Mesenchymal stem cell (in vitro differentiated cells and primary cell): ENCODE measurements around the gene PICALM.

Experiments
- DNase-seq: peaks from one replicate; pipeline ENCODE4 v3.0.0-alpha.2; 2013
- H2AFZ ChIP-seq: one replicate; pipeline ENCODE4 v1.6.1; 2013; ENCODE audit warnings: low read depth, mild to moderate bottlenecking, control low read depth, inconsistent platforms, low read length, moderate library complexity
- H2AK5ac ChIP-seq: 2 replicates; pipeline ENCODE4 v1.6.1; 2013; ENCODE audit warnings: low read length, moderate library complexity, mild to moderate bottlenecking, inconsistent platforms; ENCODE audit not compliant: severe bottlenecking
- H2BK120ac ChIP-seq: one replicate; pipeline ENCODE4 v1.6.1; 2013; ENCODE audit warnings: low read depth, mild to moderate bottlenecking, inconsistent platforms, low read length, moderate library complexity
- H2BK12ac ChIP-seq, 2 experiments: one replicate each; pipeline ENCODE4 v1.6.1; 2013; ENCODE audit warnings: inconsistent platforms in 2 of 2, low read length in 2 of 2, mild to moderate bottlenecking in 2 of 2, moderate library complexity in 2 of 2, control low read depth in 1 of 2
- H2BK15ac ChIP-seq: one replicate; pipeline ENCODE4 v1.6.1; 2013; ENCODE audit warnings: mild to moderate bottlenecking, low read depth, inconsistent platforms; ENCODE audit not compliant: poor library complexity, severe bottlenecking
- H2BK5ac ChIP-seq: 2 replicates; pipeline ENCODE4 v1.6.1; 2013; ENCODE audit warnings: low read depth, mild to moderate bottlenecking, low read length, control low read depth, inconsistent platforms; ENCODE audit not compliant: poor library complexity, severe bottlenecking
- H3K14ac ChIP-seq, 2 experiments: one replicate each; pipeline ENCODE4 v1.6.1; 2013; ENCODE audit warnings: inconsistent platforms in 2 of 2, low read length in 2 of 2, control low read depth in 1 of 2, mild to moderate bottlenecking in 1 of 2, moderate library complexity in 1 of 2
- H3K18ac ChIP-seq, 2 experiments: one replicate each; pipeline ENCODE4 v1.6.1; 2013; ENCODE audit warnings: inconsistent platforms in 2 of 2, low read length in 2 of 2, control low read depth in 1 of 2, low read depth in 1 of 2, mild to moderate bottlenecking in 1 of 2
- H3K23ac ChIP-seq, 2 experiments: one replicate each; pipeline ENCODE4 v1.6.1; 2013; ENCODE audit warnings: inconsistent platforms in 2 of 2, low read length in 2 of 2, mild to moderate bottlenecking in 2 of 2, moderate library complexity in 2 of 2, control low read depth in 1 of 2
- H3K27ac ChIP-seq: 2 replicates; pipeline ENCODE4 v1.5.1; 2013; ENCODE audit warnings: mild to moderate bottlenecking, moderate library complexity, low read length, control low read depth, inconsistent platforms; ENCODE audit not compliant: poor library complexity, severe bottlenecking
- H3K27me3 ChIP-seq, 2 experiments: 2 replicates each; pipeline versions ENCODE4 v1.6.1 to v1.7.0; 2013; ENCODE audit warnings: low read length in 2 of 2, mild to moderate bottlenecking in 2 of 2, moderate library complexity in 2 of 2, control low read depth in 1 of 2, inconsistent platforms in 1 of 2; ENCODE audit not compliant: control insufficient read depth in 1 of 2, insufficient read depth in 1 of 2
- H3K36me3 ChIP-seq, 2 experiments: 2 replicates each; pipeline versions ENCODE4 v1.6.1 to v1.7.0; 2013; ENCODE audit warnings: low read length in 2 of 2, control low read depth in 1 of 2, inconsistent platforms in 1 of 2, low read depth in 1 of 2, mild to moderate bottlenecking in 1 of 2; ENCODE audit not compliant: insufficient read depth in 2 of 2, control insufficient read depth in 1 of 2
- H3K4ac ChIP-seq, 2 experiments: one replicate each; pipeline ENCODE4 v1.6.1; 2013; ENCODE audit warnings: inconsistent platforms in 2 of 2, low read length in 2 of 2, mild to moderate bottlenecking in 2 of 2, moderate library complexity in 2 of 2, control low read depth in 1 of 2, low read depth in 1 of 2
- H3K4me1 ChIP-seq: 2 replicates; pipeline ENCODE4 v1.6.1; 2013; ENCODE audit warnings: low read depth, low read length, control low read depth; ENCODE audit not compliant: control insufficient read depth, insufficient read depth
- H3K4me2 ChIP-seq: 2 replicates; pipeline ENCODE4 v1.6.1; 2013; ENCODE audit warnings: low read length, mild to moderate bottlenecking, inconsistent platforms; ENCODE audit not compliant: poor library complexity, severe bottlenecking
- H3K4me3 ChIP-seq, 2 experiments: 2 replicates each; pipeline versions ENCODE4 v1.5.1 to v1.7.0; 2013; ENCODE audit warnings: low read length in 2 of 2, mild to moderate bottlenecking in 2 of 2, control low read depth in 1 of 2, low read depth in 1 of 2; ENCODE audit not compliant: insufficient read depth in 1 of 2
- H3K79me1 ChIP-seq: replicated peaks from 2 replicates; pipeline ENCODE4 v1.6.1; 2013; ENCODE audit warnings: mild to moderate bottlenecking, control low read depth, low read length, inconsistent platforms; ENCODE audit not compliant: poor library complexity, severe bottlenecking
- H3K9ac ChIP-seq: 2 replicates; pipeline ENCODE4 v1.7.0; 2013; ENCODE audit warnings: mild to moderate bottlenecking, low read length, moderate library complexity
- H3K9me3 ChIP-seq: 2 replicates; pipeline ENCODE4 v1.7.0; 2013; ENCODE audit warnings: mild to moderate bottlenecking, low read length; ENCODE audit not compliant: control insufficient read depth
- H4K8ac ChIP-seq: one replicate; pipeline ENCODE4 v1.6.1; 2013; ENCODE audit warnings: inconsistent platforms, mild to moderate bottlenecking, low read length, moderate library complexity
- H4K91ac ChIP-seq: one replicate; pipeline ENCODE4 v1.6.1; 2013; ENCODE audit warnings: mild to moderate bottlenecking, low read length, inconsistent platforms
- WGBS: methylation state at CpG from one replicate; pipeline ENCODE4 v1.1.7; 2013; ENCODE audit warnings: mixed read lengths; 5-methylcytosine and 5-hydroxymethylcytosine counted together

The PICALM gene

DNA sequence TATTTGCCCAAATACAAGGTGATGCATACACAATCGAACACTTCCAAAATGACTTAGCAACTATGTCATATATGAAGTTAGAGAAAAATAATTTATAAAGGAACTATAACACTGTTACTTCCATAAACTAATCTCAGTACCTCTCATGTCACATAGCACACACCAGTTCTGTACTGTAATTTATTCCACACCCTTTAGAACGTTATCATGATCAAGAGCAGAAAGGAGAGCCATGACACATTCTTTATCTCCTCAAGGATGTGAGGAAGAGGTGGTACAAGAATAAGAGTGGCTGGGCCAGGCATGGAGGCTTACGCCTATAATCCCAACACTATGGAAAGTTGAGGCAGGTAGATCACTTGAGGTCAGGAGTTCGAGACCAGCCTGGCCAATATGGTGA, 31.1 kb downstream of the PICALM start:
- Histone ChIP-seq H3K79me1 (no peaks in the 10 kb centered on the region), H3K4ac (no peak overlapping the region), H3K4me2 (no peak overlapping the region), H3K18ac (no peak overlapping the region), H3K36me3 (peaks cover 0 to 4% of the 10 kb centered on the region in 2 experiments), H3K4me1 (peaks cover 1% of the 10 kb centered on the region), H4K8ac (no peak overlapping the region), H4K91ac (no peak overlapping the region), H3K9me3 (no peaks in the 10 kb centered on the region), H3K27ac (no peak overlapping the region), H3K9ac (no peak overlapping the region), H2BK120ac (no peak overlapping the region), H2AFZ (no peak overlapping the region), H3K14ac (no peak overlapping the region), H2BK5ac (no peak overlapping the region), H3K23ac (no peak overlapping the region), H2BK15ac (no peak overlapping the region), H2AK5ac (no peak overlapping the region), H2BK12ac (no peak overlapping the region), H3K4me3 (no peak overlapping the region), H3K27me3 (no peaks in the 10 kb centered on the region)
- 96% methylated on average over 3 of the region's 4 CpGs for WGBS
- no peak for DNase-seq

DNA sequence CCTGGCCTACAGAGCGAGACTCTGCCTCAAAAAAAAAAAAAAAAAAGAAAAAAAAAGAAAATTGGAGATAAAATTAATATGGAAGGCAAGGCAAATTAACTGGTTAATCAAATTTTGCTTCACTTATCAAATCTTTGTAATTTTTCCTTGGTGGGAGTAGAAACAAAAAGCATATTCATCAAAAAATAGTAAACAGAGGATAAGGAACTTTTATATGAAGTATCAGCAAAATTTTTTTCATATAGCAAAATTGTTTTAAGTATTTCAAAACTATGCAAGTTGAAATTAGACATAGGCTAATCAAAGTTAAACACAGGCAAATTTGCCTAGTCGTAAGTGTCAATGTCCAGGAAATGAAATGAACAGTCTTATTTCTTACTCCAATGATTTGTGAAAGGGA, 33.0 kb downstream of the PICALM start:
- Histone ChIP-seq H3K79me1 (no peaks in the 10 kb centered on the region), H2BK15ac (no peak overlapping the region), H3K9ac (no peak overlapping the region), H3K27me3 (no peaks in the 10 kb centered on the region), H2AFZ (no peak overlapping the region), H3K4me1 (peaks cover 1% of the 10 kb centered on the region), H3K4me3 (no peak overlapping the region), H3K4ac (no peak overlapping the region), H3K4me2 (no peak overlapping the region), H4K8ac (no peak overlapping the region), H2BK12ac (no peak overlapping the region), H4K91ac (no peak overlapping the region), H3K23ac (no peak overlapping the region), H3K36me3 (peaks cover 0 to 10% of the 10 kb centered on the region in 2 experiments), H3K14ac (no peak overlapping the region), H3K18ac (no peak overlapping the region), H3K27ac (no peak overlapping the region), H2BK120ac (no peak overlapping the region), H2AK5ac (no peak overlapping the region), H3K9me3 (no peaks in the 10 kb centered on the region), H2BK5ac (no peak overlapping the region)
- 100% methylated on average over 2 of the region's 2 CpGs for WGBS
- DNase-seq = no peak

DNA sequence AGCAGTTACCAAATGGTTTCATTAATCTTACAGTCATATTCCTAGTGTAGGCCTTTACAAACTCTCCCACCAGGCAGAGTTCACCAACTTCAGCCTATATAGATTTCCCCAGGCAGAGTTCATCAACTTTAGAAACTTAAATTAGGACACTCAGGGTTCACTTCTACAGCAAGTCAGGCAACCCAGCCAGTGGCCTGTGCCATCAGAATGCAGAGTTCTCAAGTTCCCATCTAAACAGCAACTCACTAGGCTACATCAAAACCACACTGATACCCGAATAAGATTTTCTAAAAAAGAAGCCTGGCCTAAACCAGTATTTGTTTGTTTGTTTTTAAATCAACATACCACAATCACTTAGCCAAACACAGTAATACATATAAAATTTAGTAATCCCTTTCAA, 33.7 kb downstream of the PICALM start:
- Histone ChIP-seq H3K9me3 (no peaks in the 10 kb centered on the region), H3K4me3 (no peak overlapping the region), H2AK5ac (no peak overlapping the region), H3K27me3 (no peaks in the 10 kb centered on the region), H3K18ac (no peak overlapping the region), H3K14ac (no peak overlapping the region), H3K23ac (no peak overlapping the region), H2BK120ac (no peak overlapping the region), H2AFZ (no peak overlapping the region), H3K79me1 (no peaks in the 10 kb centered on the region), H2BK12ac (no peak overlapping the region), H3K9ac (no peak overlapping the region), H3K4me2 (no peak overlapping the region), H3K36me3 (peaks cover 0 to 17% of the 10 kb centered on the region in 2 experiments), H3K4ac (no peak overlapping the region), H4K8ac (no peak overlapping the region), H4K91ac (no peak overlapping the region), H3K4me1 (peaks cover 1% of the 10 kb centered on the region), H3K27ac (no peak overlapping the region), H2BK15ac (no peak overlapping the region), H2BK5ac (no peak overlapping the region)
- WGBS = 93% methylated on average over 1 of the region's 1 CpG
- DNase-seq = no peak

DNA sequence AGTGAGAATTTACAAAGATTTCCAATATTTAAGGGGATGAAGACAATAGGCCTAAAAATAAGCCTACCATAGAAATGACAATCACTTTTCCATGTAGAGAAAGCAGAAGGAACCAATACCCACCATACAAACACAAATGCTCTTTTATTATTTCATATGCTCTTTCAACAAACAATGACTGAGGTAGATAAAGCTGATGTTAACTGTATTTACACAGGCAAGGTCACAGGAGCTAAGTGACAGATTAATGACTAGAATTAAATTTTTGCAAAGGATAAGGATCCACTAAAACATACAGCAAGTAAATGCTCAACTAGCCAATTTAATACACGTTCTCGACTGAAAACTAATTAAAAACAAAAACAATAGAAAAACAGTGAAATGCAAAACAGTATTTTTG, 34.2 kb downstream of the PICALM start:
- H4K8ac ChIP-seq = no peak overlapping the region
- H3K79me1 ChIP-seq = no peaks in the 10 kb centered on the region
- no peak overlapping the region for H3K9ac ChIP-seq
- no peaks in the 10 kb centered on the region for H3K9me3 ChIP-seq
- peaks cover 1% of the 10 kb centered on the region for H3K4me1 ChIP-seq
- no peak for DNase-seq
- H3K27ac ChIP-seq = no peak overlapping the region
- peaks cover 0 to 22% of the 10 kb centered on the region in 2 experiments for H3K36me3 ChIP-seq
- no peak overlapping the region for H2BK120ac ChIP-seq
- no peak overlapping the region for H2BK5ac ChIP-seq
- H3K4ac ChIP-seq = no peak overlapping the region
- WGBS = no CpG with 5 or more reads among the region's 2 CpGs
- H3K4me2 ChIP-seq = no peak overlapping the region
- no peak overlapping the region for H3K4me3 ChIP-seq
- no peak overlapping the region for H2BK12ac ChIP-seq
- no peak overlapping the region for H2AFZ ChIP-seq
- no peak overlapping the region for H3K23ac ChIP-seq
- no peak overlapping the region for H4K91ac ChIP-seq
- H3K18ac ChIP-seq = no peak overlapping the region
- no peak overlapping the region for H2AK5ac ChIP-seq
- no peak overlapping the region for H2BK15ac ChIP-seq
- H3K27me3 ChIP-seq = no peaks in the 10 kb centered on the region
- H3K14ac ChIP-seq = no peak overlapping the region
